Gastroesophageal sphincter (tissue), 2 donors: ENCODE results near the gene CYP27A1.

Source experiments
- EP300 ChIP-seq: sonication (generic); formaldehyde crosslinking; IDR thresholded peaks from one replicate; pipeline ENCODE4 v1.6.1; 2017; ENCODE audit warnings: antibody characterized with exemption, mild to moderate bottlenecking
- POLR2A ChIP-seq, 2 donors: fragments of 450-650 bp; IDR thresholded peaks; one replicate each; pipeline ENCODE4 v1.6.1; 2017; ENCODE audit warnings: antibody characterized with exemption in 2 of 2, mild to moderate bottlenecking in 2 of 2, moderate library complexity in 1 of 2

GRCh38 chr2:218815649-218816048 is 33.7 kb downstream of the CYP27A1 start:
- no peak for TF ChIP-seq EP300
- TF ChIP-seq POLR2A (IDR thresholded peaks at IDR 0.05): no peak
